ENCODE measurements around the gene GNAQ.

Gene GNAQ

DNA sequence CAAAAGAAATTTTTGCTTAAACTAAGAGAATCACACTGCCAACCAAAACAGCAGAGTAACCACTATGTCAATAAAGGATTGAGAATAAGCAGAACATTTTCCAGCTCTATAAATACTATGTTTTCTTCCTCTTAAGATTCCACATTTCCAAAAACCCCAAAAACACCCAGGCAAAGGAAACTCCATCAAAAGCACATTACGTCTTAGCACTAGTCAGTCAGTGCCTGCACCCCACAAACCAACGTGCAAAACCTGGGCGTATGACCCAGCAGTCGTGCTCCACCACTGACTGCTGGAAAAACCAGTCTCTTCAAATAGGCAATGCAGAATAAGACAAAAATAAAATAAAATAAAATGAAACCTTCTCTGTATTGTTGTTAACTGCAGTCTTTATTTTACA, 85.3 kb downstream of the GNAQ start:
- H3K4me3 ChIP-seq (ENCODE audit: low read depth, low read length), result no peak overlapping the region

GRCh38 chr9:77945798-77946197, 85.8 kb downstream of the GNAQ start:
- Histone ChIP-seq H3K27me3 (ENCODE audit: insufficient read depth, low read length) (no peaks in the 10 kb centered on the region), H3K79me2 (ENCODE audit: control insufficient read depth, insufficient read depth, low read length, unreplicated experiment) (peaks cover 73% of the 10 kb centered on the region), H2AFZ (ENCODE audit: low read length, unreplicated experiment) (no peak overlapping the region), H3K4me3 (ENCODE audit: low read depth, low read length) (peak overlapping the region; percentile 3; the same call in 1 of the 2 replicates), H3K27ac (ENCODE audit: low read depth, low read length) (peak overlapping the region; percentile 31), H3K36me3 (ENCODE audit: insufficient read depth, low read length) (no peaks in the 10 kb centered on the region), H3K4me1 (ENCODE audit: control insufficient read depth, insufficient read depth, low read length, unreplicated experiment) (peaks cover 28% of the 10 kb centered on the region)

More for the DNA sequence above, 85.3 kb downstream of the GNAQ start:
- no peaks in the 10 kb centered on the region for H3K36me3 ChIP-seq (ENCODE audit: insufficient read depth, low read length)
- no peak overlapping the region for H2AFZ ChIP-seq (ENCODE audit: low read length, unreplicated experiment)
- H3K79me2 ChIP-seq (ENCODE audit: control insufficient read depth, insufficient read depth, low read length, unreplicated experiment), result peaks cover 75% of the 10 kb centered on the region
- no peaks in the 10 kb centered on the region for H3K27me3 ChIP-seq (ENCODE audit: insufficient read depth, low read length)
- peaks cover 28% of the 10 kb centered on the region for H3K4me1 ChIP-seq (ENCODE audit: control insufficient read depth, insufficient read depth, low read length, unreplicated experiment)
- H3K27ac ChIP-seq (ENCODE audit: low read depth, low read length), result peak overlapping the region; percentile 31

DNA sequence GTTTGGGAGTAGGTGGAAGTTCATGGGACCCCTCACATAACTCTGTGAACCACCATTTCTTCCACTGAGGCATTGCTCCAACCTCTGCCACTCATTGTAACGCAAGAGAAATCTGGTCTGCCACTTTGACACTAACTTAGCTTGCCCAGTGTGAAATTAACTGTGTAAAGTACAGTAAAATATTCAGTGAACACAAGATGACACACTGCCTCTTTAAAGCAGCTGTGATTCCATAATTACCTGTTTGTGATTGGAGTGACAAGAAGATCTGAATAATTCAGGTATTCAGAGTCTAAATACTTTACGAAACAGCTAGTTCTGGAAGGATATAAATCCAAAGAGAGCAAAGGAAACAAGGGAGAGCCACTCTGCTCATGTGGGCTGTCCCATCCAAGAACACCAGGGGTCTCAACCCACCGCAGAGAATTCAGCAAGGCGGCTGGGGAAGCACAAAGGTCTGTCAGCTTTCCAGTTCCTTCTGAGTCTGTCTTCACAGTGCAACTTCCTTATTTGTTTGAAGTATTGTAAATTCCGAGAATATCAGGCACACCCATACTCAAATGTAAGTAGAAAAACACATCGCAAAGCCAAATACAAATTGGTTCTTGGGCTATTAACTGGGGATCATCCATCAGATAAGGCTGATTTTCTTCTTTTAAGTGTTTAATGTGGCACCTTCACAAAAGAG, 86.9 kb downstream of the GNAQ start:
- Histone ChIP-seq H2AFZ (ENCODE audit: low read length, unreplicated experiment) (no peak overlapping the region), H3K27me3 (ENCODE audit: insufficient read depth, low read length) (no peaks in the 10 kb centered on the region), H3K4me3 (ENCODE audit: low read depth, low read length) (no peak overlapping the region), H3K4me1 (ENCODE audit: control insufficient read depth, insufficient read depth, low read length, unreplicated experiment) (peaks cover 33% of the 10 kb centered on the region), H3K27ac (ENCODE audit: low read depth, low read length) (no peak overlapping the region), H3K79me2 (ENCODE audit: control insufficient read depth, insufficient read depth, low read length, unreplicated experiment) (peaks cover 70% of the 10 kb centered on the region), H3K36me3 (ENCODE audit: insufficient read depth, low read length) (no peaks in the 10 kb centered on the region)

GRCh38 chr9:77943057-77943456, 88.6 kb downstream of the GNAQ start:
- no peak overlapping the region for H3K27ac ChIP-seq (ENCODE audit: low read depth, low read length)
- peaks cover 67% of the 10 kb centered on the region for H3K79me2 ChIP-seq (ENCODE audit: control insufficient read depth, insufficient read depth, low read length, unreplicated experiment)
- no peaks in the 10 kb centered on the region for H3K36me3 ChIP-seq (ENCODE audit: insufficient read depth, low read length)
- no peaks in the 10 kb centered on the region for H3K27me3 ChIP-seq (ENCODE audit: insufficient read depth, low read length)
- H2AFZ ChIP-seq (ENCODE audit: low read length, unreplicated experiment), result no peak overlapping the region
- H3K4me3 ChIP-seq (ENCODE audit: low read depth, low read length), result no peak overlapping the region
- H3K4me1 ChIP-seq (ENCODE audit: control insufficient read depth, insufficient read depth, low read length, unreplicated experiment), result peaks cover 43% of the 10 kb centered on the region

- H2AFZ ChIP-seq (ENCODE audit: low read length, unreplicated experiment), result no peak overlapping the region
- H3K79me2 ChIP-seq (ENCODE audit: control insufficient read depth, insufficient read depth, low read length, unreplicated experiment), result peaks cover 41% of the 10 kb centered on the region
- no peak overlapping the region for H3K4me3 ChIP-seq (ENCODE audit: low read depth, low read length)
- no peak overlapping the region for H3K27ac ChIP-seq (ENCODE audit: low read depth, low read length)
- no peaks in the 10 kb centered on the region for H3K36me3 ChIP-seq (ENCODE audit: insufficient read depth, low read length)
- no peaks in the 10 kb centered on the region for H3K27me3 ChIP-seq (ENCODE audit: insufficient read depth, low read length)
- H3K4me1 ChIP-seq (ENCODE audit: control insufficient read depth, insufficient read depth, low read length, unreplicated experiment), result peaks cover 15% of the 10 kb centered on the region
Measured at GRCh38 chr9:77939149-77939668, 92.4 kb downstream of the GNAQ start.

DNA sequence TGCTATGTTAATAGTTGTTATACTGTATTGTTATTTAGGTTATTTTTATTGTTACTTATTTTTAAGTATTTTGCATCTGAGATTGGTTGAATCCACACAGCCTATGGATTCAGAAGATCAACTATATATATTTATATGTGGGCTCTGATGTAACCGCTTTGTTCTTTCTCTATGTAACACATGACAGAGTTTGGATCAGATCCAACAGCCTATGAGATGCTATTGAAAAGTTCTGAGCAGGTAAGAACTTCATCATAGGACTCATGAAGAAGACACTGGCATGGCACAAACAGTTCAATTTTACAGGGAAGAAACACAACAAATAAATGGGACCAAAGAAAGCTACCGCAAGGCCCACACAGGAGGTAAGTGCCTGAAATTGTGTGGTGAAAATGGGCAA, 93.4 kb downstream of the GNAQ start:
- H3K79me2 ChIP-seq (ENCODE audit: control insufficient read depth, insufficient read depth, low read length, unreplicated experiment), result peaks cover 36% of the 10 kb centered on the region
- peaks cover 15% of the 10 kb centered on the region for H3K4me1 ChIP-seq (ENCODE audit: control insufficient read depth, insufficient read depth, low read length, unreplicated experiment)
- no peaks in the 10 kb centered on the region for H3K27me3 ChIP-seq (ENCODE audit: insufficient read depth, low read length)
- H2AFZ ChIP-seq (ENCODE audit: low read length, unreplicated experiment), result no peak overlapping the region
- H3K4me3 ChIP-seq (ENCODE audit: low read depth, low read length), result no peak overlapping the region
- no peak overlapping the region for H3K27ac ChIP-seq (ENCODE audit: low read depth, low read length)
- H3K36me3 ChIP-seq (ENCODE audit: insufficient read depth, low read length), result no peaks in the 10 kb centered on the region

DNA sequence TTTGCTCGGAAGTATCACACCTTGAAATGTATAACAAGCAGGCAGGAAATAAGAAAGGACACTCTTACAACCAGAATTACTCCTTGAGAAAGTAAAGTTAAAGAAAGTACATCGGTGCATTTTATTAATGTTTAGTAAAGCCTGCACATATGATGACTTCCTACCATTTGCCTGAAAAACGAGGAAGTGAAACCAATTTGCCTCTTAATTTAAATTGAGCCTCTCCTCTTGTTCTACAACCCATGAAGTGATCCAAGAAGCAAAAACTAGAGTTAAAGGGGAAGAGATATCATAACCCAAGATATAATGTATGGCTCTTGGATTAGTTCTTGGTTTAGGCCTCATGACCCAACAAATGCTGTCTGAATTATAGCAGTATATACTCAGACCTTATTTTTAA, 95.6 kb downstream of the GNAQ start:
- Histone ChIP-seq H2AFZ (ENCODE audit: low read length, unreplicated experiment) (no peak overlapping the region), H3K27me3 (ENCODE audit: insufficient read depth, low read length) (no peaks in the 10 kb centered on the region), H3K27ac (ENCODE audit: low read depth, low read length) (no peak overlapping the region), H3K4me3 (ENCODE audit: low read depth, low read length) (no peak overlapping the region), H3K79me2 (ENCODE audit: control insufficient read depth, insufficient read depth, low read length, unreplicated experiment) (peaks cover 28% of the 10 kb centered on the region), H3K36me3 (ENCODE audit: insufficient read depth, low read length) (no peaks in the 10 kb centered on the region), H3K4me1 (ENCODE audit: control insufficient read depth, insufficient read depth, low read length, unreplicated experiment) (peaks cover 15% of the 10 kb centered on the region)

- H3K27ac ChIP-seq (ENCODE audit: low read depth, low read length), result no peak overlapping the region
- H3K36me3 ChIP-seq (ENCODE audit: insufficient read depth, low read length), result no peaks in the 10 kb centered on the region
- H3K4me3 ChIP-seq (ENCODE audit: low read depth, low read length), result no peak overlapping the region
- peaks cover 30% of the 10 kb centered on the region for H3K79me2 ChIP-seq (ENCODE audit: control insufficient read depth, insufficient read depth, low read length, unreplicated experiment)
- no peak overlapping the region for H2AFZ ChIP-seq (ENCODE audit: low read length, unreplicated experiment)
- no peaks in the 10 kb centered on the region for H3K27me3 ChIP-seq (ENCODE audit: insufficient read depth, low read length)
- H3K4me1 ChIP-seq (ENCODE audit: control insufficient read depth, insufficient read depth, low read length, unreplicated experiment), result peaks cover 15% of the 10 kb centered on the region
Measured at GRCh38 chr9:77935211-77935610, 96.4 kb downstream of the GNAQ start.

GRCh38 chr9:77933976-77934375, 97.6 kb downstream of the GNAQ start:
- Histone ChIP-seq H3K79me2 (ENCODE audit: control insufficient read depth, insufficient read depth, low read length, unreplicated experiment) (peaks cover 27% of the 10 kb centered on the region), H3K4me3 (ENCODE audit: low read depth, low read length) (no peak overlapping the region), H2AFZ (ENCODE audit: low read length, unreplicated experiment) (no peak overlapping the region), H3K36me3 (ENCODE audit: insufficient read depth, low read length) (no peaks in the 10 kb centered on the region), H3K27ac (ENCODE audit: low read depth, low read length) (no peak overlapping the region), H3K27me3 (ENCODE audit: insufficient read depth, low read length) (no peaks in the 10 kb centered on the region), H3K4me1 (ENCODE audit: control insufficient read depth, insufficient read depth, low read length, unreplicated experiment) (peaks cover 8% of the 10 kb centered on the region)

GRCh38 chr9:77933019-77933418, 98.6 kb downstream of the GNAQ start:
- no peak overlapping the region for H2AFZ ChIP-seq (ENCODE audit: low read length, unreplicated experiment)
- no peaks in the 10 kb centered on the region for H3K27me3 ChIP-seq (ENCODE audit: insufficient read depth, low read length)
- H3K79me2 ChIP-seq (ENCODE audit: control insufficient read depth, insufficient read depth, low read length, unreplicated experiment), result peaks cover 18% of the 10 kb centered on the region
- H3K4me1 ChIP-seq (ENCODE audit: control insufficient read depth, insufficient read depth, low read length, unreplicated experiment), result peaks cover 5% of the 10 kb centered on the region
- no peak overlapping the region for H3K4me3 ChIP-seq (ENCODE audit: low read depth, low read length)
- H3K27ac ChIP-seq (ENCODE audit: low read depth, low read length), result no peak overlapping the region
- H3K36me3 ChIP-seq (ENCODE audit: insufficient read depth, low read length), result no peaks in the 10 kb centered on the region

GRCh38 chr9:77929942-77930341, 101.7 kb downstream of the GNAQ start:
- Histone ChIP-seq H3K27ac (ENCODE audit: low read depth, low read length) (no peak overlapping the region), H2AFZ (ENCODE audit: low read length, unreplicated experiment) (no peak overlapping the region), H3K27me3 (ENCODE audit: insufficient read depth, low read length) (no peaks in the 10 kb centered on the region), H3K36me3 (ENCODE audit: insufficient read depth, low read length) (no peaks in the 10 kb centered on the region), H3K4me3 (ENCODE audit: low read depth, low read length) (no peak overlapping the region), H3K79me2 (ENCODE audit: control insufficient read depth, insufficient read depth, low read length, unreplicated experiment) (peaks cover 39% of the 10 kb centered on the region), H3K4me1 (ENCODE audit: control insufficient read depth, insufficient read depth, low read length, unreplicated experiment) (peaks cover 33% of the 10 kb centered on the region)

Measured in ACC112 (cell line).